EL (cell line): ENCODE measurements around the gene C18orf32.
A peak's percentile ranks its signal among the peaks of the same experiment; 100 is the strongest.
"Not testable (repeated sequence)": the region's sequence is repeated elsewhere in the genome, so short reads cannot be mapped to it uniquely, and the experiment has no call there.

Experiments
- DNase-seq: peaks from one replicate; pipeline ENCODE4 v3.0.0-alpha.2; 2016

Gene C18orf32

GRCh38 chr18:49467019-49467563 lies 19.9 kb downstream of the C18orf32 start:
- DNase-seq, result no peak

- DNase-seq, result no peak
Observed at GRCh38 chr18:49464718-49465598, 22.1 kb downstream of the C18orf32 start.

GRCh38 chr18:49461602-49461977 lies 25.4 kb downstream of the C18orf32 start:
- DNase-seq, result no peak

- DNase-seq, result no peak
Observed at GRCh38 chr18:49460976-49461601, 25.9 kb downstream of the C18orf32 start.

- peak; percentile 41 for DNase-seq
Observed at GRCh38 chr18:49459404-49460171, 27.4 kb downstream of the C18orf32 start.

GRCh38 chr18:49457616-49458015 lies 29.4 kb downstream of the C18orf32 start:
- DNase-seq, result no peak

GRCh38 chr18:49456794-49457193 lies 30.2 kb downstream of the C18orf32 start:
- peak; percentile 24 for DNase-seq

- DNase-seq, result not testable (repeated sequence)
Observed at GRCh38 chr18:49452534-49452933, 34.5 kb downstream of the C18orf32 start.

GRCh38 chr18:49447810-49448745 lies 39.0 kb downstream of the C18orf32 start:
- peak; percentile 72 for DNase-seq

- no peak for DNase-seq
Observed at GRCh38 chr18:49446481-49446880, 40.6 kb downstream of the C18orf32 start.

- DNase-seq, result no peak
Observed at GRCh38 chr18:49444581-49444980, 42.5 kb downstream of the C18orf32 start.

- no peak for DNase-seq
Observed at GRCh38 chr18:49443837-49444236, 43.2 kb downstream of the C18orf32 start.

GRCh38 chr18:49441338-49441938 lies 45.6 kb downstream of the C18orf32 start:
- DNase-seq, result no peak

- no peak for DNase-seq
Observed at GRCh38 chr18:49435170-49435569, 51.9 kb downstream of the C18orf32 start.

GRCh38 chr18:49432602-49433001 lies 54.4 kb downstream of the C18orf32 start:
- DNase-seq, result no peak

- DNase-seq, result peak; percentile 20
Observed at GRCh38 chr18:49431165-49431962, 55.7 kb downstream of the C18orf32 start.
